Middle frontal gyrus (tissue), 1 donor: ENCODE results near the gene MKNK1.

ENCODE experiments used
- DNase-seq: peaks from one replicate; pipeline ENCODE4 v3.0.0-alpha.2; 2015; ENCODE audit warnings: low spot score; ENCODE audit errors: extremely low spot score

The MKNK1 gene

DNA sequence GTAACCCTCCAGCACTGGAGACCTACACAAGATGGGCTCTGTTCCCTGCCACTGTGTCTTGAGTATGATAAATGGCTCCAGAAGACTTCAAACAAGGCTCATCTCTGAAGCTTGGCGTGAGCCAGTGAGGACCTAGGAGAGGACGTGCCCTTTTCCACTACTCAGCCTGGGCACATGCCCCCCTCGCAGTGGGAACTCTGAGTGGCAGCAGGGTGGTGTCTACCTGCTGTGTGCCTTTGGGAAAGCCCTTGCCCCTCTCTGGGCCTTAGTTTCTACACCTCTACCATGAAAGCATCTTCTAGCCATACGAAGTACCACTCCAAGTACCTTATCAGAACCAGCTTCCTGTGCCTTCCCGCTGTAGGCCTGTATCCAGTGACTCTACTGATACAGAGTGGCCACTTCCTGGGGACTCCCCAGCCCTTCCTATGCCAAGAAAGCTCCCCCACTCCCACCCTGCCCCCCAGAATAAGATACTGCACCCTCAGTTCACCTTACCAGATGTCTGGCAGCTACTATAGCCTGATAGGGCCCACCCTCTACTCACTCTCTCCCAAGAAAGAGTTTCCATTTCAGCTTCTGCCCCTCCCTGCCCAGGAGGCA is 15.7 kb upstream of the MKNK1 start:
- no peak for DNase-seq

DNA sequence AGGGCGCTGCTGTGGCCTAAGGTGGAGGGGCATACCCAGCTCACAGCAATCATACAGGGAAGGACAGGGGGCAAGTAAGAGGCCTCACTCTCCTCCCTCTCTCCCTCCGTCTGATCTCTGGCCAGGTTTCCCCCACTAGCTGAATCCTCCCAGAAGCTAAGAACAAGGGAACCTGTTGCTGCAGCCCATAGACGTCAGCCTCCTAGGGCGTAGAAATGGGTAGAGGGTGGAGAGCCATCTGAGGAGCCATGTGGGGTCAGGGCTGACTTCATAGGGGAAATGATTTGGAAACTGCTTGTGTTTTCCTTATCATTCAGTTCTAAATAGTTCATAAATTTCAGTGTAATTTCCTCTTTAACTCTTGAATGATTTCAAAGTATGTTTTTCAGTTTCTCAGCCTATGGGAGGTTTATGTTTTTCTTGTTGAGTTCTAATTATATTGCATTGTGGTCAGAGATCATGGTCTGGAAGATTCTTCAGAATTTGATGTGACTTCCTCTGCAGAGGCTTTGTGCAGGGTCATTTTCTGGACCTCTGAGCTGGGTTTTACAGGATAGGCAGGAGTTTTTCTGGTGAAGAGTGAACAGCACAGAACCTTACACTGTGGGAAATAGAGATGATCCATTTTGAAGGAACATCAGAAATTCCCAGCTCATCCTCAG is 14.8 kb upstream of the MKNK1 start:
- no peak for DNase-seq

DNA sequence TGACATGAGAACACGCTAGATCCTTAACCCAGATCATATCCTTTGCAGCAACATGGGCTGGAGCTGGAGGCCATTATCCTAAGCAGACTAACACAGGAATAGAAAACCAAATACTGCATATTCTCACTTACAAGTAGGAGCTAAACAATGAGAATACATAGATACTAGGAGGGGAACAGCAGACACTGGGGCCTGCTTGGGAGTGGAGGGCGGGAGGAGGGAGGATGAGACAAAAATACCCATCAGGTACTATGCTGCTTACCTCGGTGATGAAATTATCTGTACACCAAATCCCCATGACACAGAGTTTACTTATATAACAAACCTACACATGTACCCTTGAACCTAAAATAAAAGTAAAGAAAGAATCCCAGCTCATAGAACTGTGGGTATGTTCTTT is 13.8 kb upstream of the MKNK1 start:
- DNase-seq: no peak

DNA sequence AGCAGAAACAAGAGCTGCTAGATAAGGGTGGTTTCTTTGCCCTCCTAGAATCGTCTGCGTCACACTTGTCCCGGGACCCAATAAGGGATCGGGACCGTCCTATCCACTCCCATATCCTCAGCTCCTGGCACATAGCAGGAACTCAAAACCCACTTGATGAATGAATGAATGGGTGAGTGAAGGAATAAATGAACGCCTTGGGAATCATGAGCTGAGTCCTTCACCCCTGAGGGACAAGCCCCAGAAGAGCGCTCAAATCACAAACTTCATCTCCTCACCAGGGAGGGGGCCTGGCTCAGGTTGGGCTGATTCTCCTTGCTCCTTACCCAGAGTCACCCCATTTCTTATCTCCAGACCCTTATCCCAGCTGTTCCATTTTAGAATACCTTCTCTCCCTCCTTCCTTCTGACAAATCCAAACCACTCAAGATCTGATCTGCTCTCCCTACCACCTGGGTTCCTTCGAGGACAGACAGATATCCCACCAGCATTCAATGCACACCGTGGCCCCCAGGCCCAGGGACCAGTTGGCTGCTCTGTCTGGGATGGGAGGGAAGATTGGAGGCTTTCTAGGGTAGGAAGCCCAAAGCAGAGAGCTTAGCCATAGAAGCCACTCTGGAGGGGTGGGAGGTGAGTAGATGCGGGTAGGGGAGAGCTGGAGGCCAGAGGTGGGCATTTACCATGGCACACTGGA is 13.2 kb upstream of the MKNK1 start:
- no peak for DNase-seq

DNA sequence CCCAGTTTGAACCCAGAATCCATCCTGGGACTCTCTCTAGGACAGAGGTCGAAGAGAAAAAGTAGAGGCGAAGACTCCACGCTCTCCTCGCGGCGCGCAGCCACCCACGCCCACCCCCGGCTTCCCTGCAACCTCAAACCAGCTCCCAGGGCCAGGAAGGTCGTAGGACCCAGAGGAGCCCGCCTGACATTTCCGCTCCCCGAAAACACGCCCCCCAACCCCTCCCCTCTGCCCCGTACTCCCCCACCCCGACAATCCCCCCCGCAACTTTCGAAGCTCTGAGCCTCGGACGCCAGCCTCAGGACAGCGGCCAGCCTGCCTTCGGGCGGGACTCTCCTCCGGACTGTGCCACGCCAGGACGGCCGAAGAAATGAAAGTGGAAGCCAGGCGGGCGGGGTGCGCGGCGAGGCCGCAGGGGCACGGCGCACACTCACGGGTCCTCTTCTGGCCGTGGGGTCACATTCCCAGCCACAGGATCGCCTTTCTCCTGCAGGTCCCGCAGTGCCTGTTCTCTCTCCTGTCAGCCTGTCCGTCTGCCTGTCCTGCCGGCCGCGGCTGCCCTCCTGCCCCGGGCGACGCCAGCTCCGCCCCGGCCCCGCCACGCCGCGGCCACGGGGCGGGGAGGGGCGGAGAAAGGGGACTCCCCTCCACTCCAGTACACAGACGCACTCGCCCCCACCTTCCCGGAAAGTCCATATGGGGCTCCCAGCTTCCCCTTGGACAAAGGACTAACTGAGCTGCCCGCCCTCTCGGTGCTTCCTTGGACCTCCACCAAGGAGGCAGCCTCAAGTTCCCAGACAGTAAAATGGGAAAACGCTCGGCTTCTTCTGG is 12.4 kb upstream of the MKNK1 start, which contains the start of gene MOB3C:
MOB3C (minus strand) TSS at position 535 of the 831 bp plus-strand sequence. CDS start 3,490 bp downstream, outside the sequence.
- DNase-seq: no peak

DNA sequence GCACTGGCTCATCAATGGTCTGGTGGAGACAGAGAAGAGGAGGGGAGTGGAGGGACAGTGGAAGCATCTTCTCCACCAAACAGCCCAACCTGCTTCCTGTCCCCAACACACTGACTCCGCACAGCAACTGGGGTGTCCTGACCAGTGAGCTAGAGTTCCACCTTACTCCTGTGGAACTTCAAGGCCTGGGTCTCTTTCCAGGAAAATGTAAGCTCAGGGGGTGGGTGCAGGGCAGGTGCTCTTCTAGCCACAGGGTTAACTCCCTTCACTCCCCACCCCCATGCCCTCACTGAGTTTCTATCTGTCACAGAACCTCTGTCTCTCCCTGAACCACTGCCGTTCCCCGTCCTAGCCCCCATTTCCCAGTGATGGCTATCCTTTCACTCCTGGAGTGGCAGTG is 11.7 kb upstream of the MKNK1 start:
- DNase-seq: no peak

DNA sequence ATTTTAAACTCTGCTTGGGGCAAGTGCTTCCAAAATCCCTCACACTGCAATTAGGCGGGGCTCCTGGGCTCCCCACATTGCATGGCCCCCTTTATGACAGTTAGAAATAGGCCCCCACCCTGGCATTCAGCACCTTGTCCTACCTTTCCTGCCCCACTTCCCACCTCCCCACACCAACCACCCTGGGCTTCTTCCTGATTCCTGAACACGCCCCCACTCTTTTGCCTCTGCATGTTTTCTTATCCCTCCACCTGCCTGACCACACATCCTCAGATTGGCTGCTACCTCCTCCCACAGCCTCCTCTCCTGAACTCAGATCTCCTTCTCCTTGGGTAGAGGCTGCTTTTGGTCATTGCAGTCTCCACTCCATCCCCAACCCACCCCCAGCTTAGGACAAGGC is 11.0 kb upstream of the MKNK1 start:
- no peak for DNase-seq

DNA sequence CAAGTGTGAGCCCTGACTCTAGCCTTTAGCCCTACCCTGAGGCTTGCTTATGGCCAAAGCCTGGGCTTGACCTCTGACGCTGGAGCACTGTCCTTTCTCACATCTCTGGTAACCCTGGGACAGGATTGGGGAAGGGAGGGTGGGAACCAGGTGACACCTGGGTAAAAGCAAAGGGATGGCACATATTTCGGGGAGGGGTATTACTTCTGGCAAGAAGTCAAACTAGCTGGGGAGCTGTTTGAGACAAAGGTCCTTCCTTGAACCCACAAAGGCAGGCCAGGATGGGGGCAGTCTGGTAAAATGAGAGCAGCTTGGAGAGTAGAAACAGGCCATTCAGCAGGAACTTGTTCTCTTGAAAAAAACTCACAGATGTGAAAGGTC is 10.5 kb upstream of the MKNK1 start:
- DNase-seq: no peak

DNA sequence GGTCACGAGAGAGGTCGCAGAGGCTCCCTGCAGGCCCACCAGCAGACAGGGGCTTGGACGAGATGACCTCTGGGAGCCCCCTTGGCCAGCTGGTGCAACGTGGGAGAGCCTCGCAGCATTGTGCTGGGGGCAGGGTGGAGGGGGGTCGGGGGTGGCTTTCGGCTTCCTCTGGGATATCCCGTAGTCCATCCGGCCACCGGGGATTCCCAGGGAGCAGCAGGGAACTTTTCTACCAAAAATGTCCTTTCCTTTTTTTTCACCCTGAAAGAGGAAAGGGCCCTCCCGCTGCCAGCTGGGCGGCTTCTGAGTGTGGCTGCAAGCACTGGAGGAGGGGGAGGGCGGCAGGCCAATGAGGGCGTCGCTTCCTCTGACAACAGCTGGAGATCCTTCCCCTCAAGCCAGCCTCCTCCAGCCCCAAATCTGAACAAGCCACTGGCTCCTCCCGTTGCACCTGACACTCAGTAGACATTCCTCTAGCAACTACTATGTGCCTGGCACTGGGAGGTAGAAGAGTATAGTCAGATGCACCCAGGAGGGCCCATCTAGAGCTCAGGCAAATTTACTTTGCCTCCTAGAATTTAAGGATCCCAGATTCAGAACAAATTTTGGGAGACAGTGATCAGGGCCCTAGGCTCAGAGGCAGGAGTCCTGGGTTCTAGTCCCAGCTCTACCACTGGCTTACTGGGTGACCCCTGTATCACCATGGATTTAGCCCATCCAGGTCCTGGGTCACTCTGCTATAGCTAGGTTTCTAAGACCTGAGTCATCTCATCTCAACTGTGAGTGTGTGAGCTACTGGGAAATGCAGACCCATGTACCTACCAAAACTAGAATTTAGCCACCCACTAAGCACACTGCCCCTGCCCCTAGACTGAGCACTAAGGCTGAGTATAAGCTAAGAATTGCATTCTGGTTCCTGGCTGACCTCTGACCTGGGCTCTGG is 9.9 kb upstream of the MKNK1 start:
- DNase-seq: no peak

DNA sequence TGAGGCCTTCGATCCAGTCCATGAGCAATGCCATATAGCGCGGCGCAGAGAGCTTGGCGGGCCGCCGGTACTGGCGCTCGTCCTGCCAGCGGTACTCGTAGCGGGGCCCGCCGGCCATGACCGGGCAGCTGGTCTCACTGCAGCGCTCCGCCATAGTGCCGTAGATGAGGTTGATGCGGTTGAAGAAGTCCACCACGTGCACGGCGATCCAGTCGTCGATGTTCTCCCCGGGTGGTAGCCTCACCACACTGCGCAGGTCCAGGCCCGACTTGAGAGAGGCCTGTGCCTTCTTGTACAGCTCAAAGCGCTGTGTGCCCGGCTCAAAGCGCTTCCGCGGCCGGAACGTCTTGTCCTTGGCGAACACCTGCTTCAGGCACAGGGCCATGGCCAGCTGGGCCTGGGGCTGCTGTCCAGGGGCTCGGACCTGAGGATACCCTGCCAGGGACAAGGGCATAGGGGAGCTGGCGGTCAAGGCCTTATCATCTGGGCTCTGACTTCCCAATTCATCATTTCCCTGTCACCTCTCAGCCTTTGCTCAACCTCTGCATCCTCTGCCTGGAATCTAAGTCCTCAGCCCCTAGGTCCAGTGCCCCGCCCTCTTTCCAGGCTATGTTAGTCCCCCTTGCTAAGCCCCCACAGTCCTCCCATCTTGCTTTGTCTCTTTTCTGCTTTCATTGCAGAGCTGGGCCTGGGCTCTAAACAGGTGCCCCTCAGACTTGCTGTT is 9.0 kb upstream of the MKNK1 start:
- no peak for DNase-seq

DNA sequence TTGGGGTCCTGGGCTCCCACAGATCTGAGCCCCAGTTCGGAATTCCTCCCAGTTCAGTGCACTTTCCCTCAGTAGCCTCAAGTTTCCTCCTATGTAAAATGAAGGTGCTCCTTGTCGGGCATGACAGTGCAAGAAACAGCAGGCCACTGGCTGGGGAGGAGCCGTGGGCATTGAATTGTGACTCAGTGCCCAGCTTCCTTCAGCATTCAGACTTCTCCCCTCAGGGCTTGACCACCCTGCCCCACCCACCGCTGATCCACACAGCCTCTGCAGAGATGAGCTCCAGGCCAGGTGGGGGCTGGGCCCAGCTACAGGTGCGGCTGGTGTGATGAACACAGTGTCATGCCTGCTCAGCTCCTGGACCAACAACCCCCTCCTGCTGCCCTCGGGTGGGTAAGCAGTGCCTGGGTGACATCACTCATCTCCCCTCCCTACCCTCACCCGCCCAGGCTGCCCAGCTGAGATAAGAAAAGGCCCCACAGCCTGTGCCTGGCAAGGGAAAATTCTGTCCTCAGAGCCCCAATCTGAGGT is 7.7 kb upstream of the MKNK1 start:
- no peak for DNase-seq

DNA sequence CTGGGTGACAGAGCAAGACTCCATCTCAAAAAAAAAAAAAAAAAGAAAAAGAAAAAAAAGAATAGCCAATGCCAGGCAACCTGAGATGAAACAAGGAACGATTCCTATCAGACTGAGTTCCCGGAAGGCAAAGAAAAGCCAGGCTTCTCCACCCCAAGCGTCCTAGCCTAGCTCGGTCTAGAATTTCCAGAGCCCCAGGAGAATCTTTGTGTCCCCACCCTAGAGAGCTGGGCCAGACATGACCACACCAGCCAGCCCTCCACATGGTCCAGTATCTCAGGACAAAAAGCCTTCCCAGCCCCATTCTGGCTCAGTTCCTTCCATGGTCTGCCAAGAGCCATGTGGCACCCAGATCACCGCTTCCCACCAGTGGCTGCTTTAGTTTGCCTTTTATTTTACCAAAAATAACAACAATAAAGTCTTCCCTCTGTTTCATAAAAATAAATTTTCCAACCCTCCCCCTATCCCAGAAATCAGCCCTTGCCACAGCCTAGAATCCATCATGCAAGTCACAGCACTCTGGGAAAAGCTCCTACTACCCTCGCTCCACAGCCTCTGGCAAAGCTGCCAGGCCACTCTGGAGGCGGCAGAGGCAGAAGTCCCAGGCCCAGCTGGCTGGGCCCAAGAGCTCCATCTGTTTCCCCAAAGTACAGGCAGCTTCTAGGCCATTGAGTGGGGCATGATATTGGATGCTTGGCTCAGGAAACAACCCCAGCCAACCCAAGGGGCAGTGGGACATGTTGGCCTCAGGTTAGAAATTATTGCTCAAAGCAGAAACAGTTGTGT is 3.5 kb upstream of the MKNK1 start:
- DNase-seq: no peak

DNA sequence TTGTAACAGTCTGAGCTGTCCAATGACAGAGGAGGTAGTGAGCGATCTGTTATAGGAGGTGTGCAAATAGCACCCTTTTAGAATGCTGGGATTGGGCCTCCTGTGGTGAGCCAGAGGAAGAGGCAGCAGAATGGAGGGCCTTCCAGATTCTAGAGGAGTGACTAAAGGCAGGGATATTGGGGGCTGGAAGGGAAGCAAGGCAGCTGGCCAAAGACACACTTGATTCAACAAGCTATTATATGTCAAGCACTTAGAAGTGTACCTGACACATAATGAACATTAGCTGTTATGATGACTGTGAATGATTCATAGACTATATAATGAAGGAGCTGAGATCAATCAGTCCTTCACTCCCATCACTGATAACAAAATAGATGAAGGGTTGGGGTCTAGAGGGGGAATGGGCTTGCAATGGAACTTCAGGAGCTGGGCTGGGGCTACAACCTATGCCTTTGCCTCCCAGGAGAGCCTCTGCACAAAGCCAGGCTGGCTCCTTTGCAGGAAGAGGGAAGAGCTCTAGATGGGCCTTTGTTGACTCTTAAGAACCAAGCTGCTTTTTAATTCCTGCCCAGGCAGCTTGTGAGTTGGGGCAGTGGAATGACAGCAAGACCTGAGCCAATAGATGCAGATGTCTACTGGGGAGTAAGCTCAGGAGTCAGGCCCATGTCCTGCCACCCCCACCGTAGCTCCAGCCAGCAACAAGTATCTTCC is 2.3 kb upstream of the MKNK1 start:
- DNase-seq: no peak

DNA sequence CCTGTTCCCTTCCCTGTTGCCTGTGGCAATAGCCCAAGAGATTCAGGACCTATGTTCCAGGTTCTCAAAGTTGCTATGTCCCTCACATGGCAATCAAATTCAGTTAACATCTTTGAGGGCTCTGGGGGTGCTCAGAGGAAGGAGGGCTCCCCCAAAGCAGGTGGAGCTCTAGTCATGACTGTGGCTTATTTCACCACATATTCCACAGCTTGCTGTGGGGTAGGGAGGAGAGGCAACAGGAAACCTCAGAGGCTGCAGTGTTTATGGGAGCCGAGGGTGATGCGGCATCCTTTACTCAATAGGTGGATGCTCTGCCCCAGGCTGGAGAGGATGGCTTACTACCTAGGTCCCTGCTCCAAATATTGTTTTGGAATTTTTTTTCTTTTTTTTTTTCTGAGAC is 1.2 kb upstream of the MKNK1 start:
- DNase-seq: no peak

DNA sequence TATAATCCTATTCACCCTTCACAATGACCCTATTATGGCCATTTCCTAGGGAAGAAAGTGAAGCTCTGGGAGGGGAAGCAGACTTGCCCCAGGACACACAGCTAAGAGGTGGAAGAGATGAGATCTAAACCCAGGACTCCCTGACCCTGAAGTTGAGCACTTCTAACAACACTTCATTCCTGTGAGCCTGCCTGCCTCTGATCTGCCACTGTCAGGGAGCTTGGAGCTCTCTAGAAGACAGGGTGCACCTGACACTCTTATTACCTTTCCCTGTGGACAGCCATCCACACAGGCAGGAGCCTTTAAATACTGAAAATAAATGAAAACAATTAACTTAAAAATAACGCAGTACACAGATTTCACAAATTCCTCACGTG is 599 bp downstream of the MKNK1 start:
- no peak for DNase-seq

DNA sequence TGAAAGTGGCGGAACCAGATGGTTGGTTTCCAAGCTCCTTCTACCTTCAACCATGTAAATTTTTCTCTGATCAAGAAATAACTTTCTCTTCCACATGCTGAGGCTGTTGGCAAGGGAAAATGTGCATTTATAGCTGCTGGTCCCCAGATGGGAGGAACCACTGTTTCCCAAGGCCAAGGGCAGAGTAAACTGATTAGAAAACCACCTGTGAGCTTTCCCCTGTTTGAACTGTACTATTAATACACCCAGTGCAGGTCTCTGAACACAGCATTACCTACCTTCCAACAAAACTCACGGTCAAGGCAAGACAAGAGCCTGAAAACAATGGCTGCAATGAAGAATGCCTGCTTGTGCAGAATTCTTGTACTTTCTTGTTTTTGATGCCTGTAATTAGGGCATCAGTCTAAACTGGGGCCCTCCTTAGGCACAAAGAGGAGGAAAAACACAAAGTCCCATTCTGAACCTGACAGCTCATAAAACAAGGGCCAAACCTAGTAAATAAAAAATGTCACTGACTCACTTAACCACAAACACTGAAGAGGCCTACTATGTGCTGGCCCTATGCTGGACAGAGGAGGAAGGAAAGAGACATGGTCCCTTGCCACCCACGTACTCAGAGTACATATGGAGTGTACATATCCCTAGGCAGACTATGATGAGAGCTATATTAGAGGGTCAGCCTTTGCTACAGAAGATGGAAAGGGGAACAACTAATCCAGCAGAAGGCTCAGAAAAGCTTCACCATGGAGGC is 2.6 kb downstream of the MKNK1 start:
- no peak for DNase-seq

DNA sequence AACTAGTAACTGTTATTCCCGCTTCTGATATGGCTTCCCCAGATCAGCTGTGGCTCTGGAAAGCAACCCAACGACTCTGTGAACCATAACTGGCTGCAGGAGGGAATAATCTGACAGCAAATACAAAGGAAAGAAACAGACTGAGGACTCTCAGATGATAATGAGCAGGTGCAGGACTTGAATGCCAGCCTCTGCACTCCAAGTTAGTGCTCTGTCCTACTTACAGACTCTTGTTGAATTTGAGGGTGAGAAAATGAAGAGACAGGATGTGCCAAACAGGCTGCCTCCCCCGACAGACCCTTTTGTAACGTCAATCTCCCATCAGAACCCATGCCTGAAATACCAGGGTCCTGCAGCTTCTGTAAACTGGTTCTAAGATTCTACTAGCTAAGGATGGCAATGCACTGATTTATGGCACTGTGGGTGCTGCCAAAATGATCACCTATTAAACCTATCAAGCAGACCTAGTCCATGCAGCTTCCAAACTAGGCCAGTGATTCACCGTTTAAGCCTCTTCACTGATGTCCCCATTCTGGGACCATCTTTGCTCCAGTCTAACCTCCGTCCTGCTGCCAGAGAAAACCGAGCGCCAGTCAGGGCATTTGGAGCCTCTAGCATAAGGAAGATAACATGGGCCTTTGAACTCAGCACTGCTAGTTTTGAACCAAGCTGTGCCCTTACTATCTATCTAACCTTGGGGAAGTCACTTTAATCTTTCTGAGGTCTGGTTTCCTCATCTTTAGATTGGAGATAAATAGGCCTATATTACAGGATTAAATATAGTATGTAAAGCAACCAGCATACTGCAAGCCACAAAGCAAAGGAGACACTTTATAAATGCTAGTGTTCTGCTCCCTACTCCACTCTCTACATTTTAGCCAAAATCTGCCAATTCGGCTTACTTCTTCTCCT is 4.8 kb downstream of the MKNK1 start:
- no peak for DNase-seq
